Measurements from ENCODE around the gene SAP30L.

Gene SAP30L

GRCh38 chr5:154445422-154446194 is at the start of gene SAP30L:
Gene SAP30L (plus strand): TSS chr5:154445997. CDS start chr5:154446605, 608 bp downstream.
- Mint-ChIP-seq H3K27ac (peak within 1 kb of the TSS; percentile 97 to 98), H3K27me3 (no peaks in the 10 kb centered on the region), H3K4me1 (peaks cover 56% of the 10 kb centered on the region), H3K4me3 (peak within 1 kb of the TSS; percentile 93 to 99), H3K9me3 (no peaks in the 10 kb centered on the region)
- peak; percentile 94 for ATAC-seq
- DNase-seq, result peak; percentile 95 to 96

GRCh38 chr5:154396128-154396527 is 49.7 kb upstream of the SAP30L start:
- H3K27ac Mint-ChIP-seq, result peak overlapping the region in 1 of 2 donors; percentile 27
- ATAC-seq (no peak), DNase-seq (no peak)
- H3K4me3 Mint-ChIP-seq, result no peak overlapping the region
- H3K9me3 Mint-ChIP-seq, result no peaks in the 10 kb centered on the region
- no peaks in the 10 kb centered on the region for H3K4me1 Mint-ChIP-seq
- H3K27me3 Mint-ChIP-seq, result no peaks in the 10 kb centered on the region

- Mint-ChIP-seq H3K27ac (peak overlapping the region in 1 of 2 donors; percentile 77), H3K9me3 (no peaks in the 10 kb centered on the region), H3K4me3 (no peak overlapping the region), H3K27me3 (no peaks in the 10 kb centered on the region), H3K4me1 (no peaks in the 10 kb centered on the region)
- no peak for DNase-seq
- no peak for ATAC-seq
These were observed 48.0 kb upstream of the SAP30L start for GRCh38 chr5:154397652-154398406.

GRCh38 chr5:154400678-154401077 is 45.1 kb upstream of the SAP30L start:
- Mint-ChIP-seq H3K9me3 (no peaks in the 10 kb centered on the region), H3K4me1 (peaks cover 15% of the 10 kb centered on the region), H3K27me3 (no peaks in the 10 kb centered on the region), H3K4me3 (no peak overlapping the region), H3K27ac (peak overlapping the region; percentile 24 to 30)
- DNase-seq (no peak), ATAC-seq (no peak)

GRCh38 chr5:154401355-154401754 is 44.4 kb upstream of the SAP30L start:
- Mint-ChIP-seq H3K4me1 (peaks cover 15% of the 10 kb centered on the region), H3K27me3 (no peaks in the 10 kb centered on the region), H3K27ac (no peak overlapping the region), H3K4me3 (no peak overlapping the region), H3K9me3 (no peaks in the 10 kb centered on the region)
- no peak for DNase-seq
- no peak for ATAC-seq

GRCh38 chr5:154401931-154402330 is 43.9 kb upstream of the SAP30L start:
- no peaks in the 10 kb centered on the region for H3K27me3 Mint-ChIP-seq
- peaks cover 15% of the 10 kb centered on the region for H3K4me1 Mint-ChIP-seq
- DNase-seq, result no peak
- ATAC-seq, result peak; percentile 11
- peak overlapping the region in 1 of 2 donors; percentile 4 for H3K27ac Mint-ChIP-seq
- H3K9me3 Mint-ChIP-seq, result no peaks in the 10 kb centered on the region
- H3K4me3 Mint-ChIP-seq, result no peak overlapping the region

- Mint-ChIP-seq H3K27ac (no peak overlapping the region), H3K4me3 (no peak overlapping the region), H3K27me3 (no peaks in the 10 kb centered on the region), H3K4me1 (peaks cover 15% of the 10 kb centered on the region), H3K9me3 (no peaks in the 10 kb centered on the region)
- no peak for DNase-seq
- ATAC-seq, result no peak
These were observed 43.2 kb upstream of the SAP30L start for GRCh38 chr5:154402611-154403010.

GRCh38 chr5:154403234-154403633 is 42.6 kb upstream of the SAP30L start:
- ATAC-seq (no peak), DNase-seq (no peak)
- Mint-ChIP-seq H3K9me3 (no peaks in the 10 kb centered on the region), H3K27me3 (no peaks in the 10 kb centered on the region), H3K4me3 (no peak overlapping the region), H3K27ac (no peak overlapping the region), H3K4me1 (peaks cover 15% of the 10 kb centered on the region)

GRCh38 chr5:154403776-154404387 is 41.9 kb upstream of the SAP30L start:
- ATAC-seq (no peak), DNase-seq (no peak)
- Mint-ChIP-seq H3K4me3 (no peak overlapping the region), H3K9me3 (no peaks in the 10 kb centered on the region), H3K27ac (no peak overlapping the region), H3K27me3 (no peaks in the 10 kb centered on the region), H3K4me1 (peaks cover 15% of the 10 kb centered on the region)

- H3K9me3 Mint-ChIP-seq, result no peaks in the 10 kb centered on the region
- peak overlapping the region in 1 of 2 donors; percentile 91 for H3K27ac Mint-ChIP-seq
- ATAC-seq, result peak; percentile 92
- peak; percentile 75 to 77 for DNase-seq
- H3K27me3 Mint-ChIP-seq, result no peaks in the 10 kb centered on the region
- peaks cover 15% of the 10 kb centered on the region for H3K4me1 Mint-ChIP-seq
- peak overlapping the region; percentile 75 to 84 for H3K4me3 Mint-ChIP-seq
These were observed 40.6 kb upstream of the SAP30L start for GRCh38 chr5:154405078-154405792.

GRCh38 chr5:154406231-154406630 is 39.6 kb upstream of the SAP30L start:
- Mint-ChIP-seq H3K27me3 (no peaks in the 10 kb centered on the region), H3K4me1 (peaks cover 15% of the 10 kb centered on the region), H3K4me3 (no peak overlapping the region), H3K27ac (no peak overlapping the region), H3K9me3 (no peaks in the 10 kb centered on the region)
- no peak for ATAC-seq
- no peak for DNase-seq

- no peak for ATAC-seq
- no peak for DNase-seq
- H3K27me3 Mint-ChIP-seq, result no peaks in the 10 kb centered on the region
- peaks cover 15% of the 10 kb centered on the region for H3K4me1 Mint-ChIP-seq
- no peaks in the 10 kb centered on the region for H3K9me3 Mint-ChIP-seq
- no peak overlapping the region for H3K4me3 Mint-ChIP-seq
- peak overlapping the region in 1 of 2 donors; percentile 75 for H3K27ac Mint-ChIP-seq
These were observed 39.0 kb upstream of the SAP30L start for GRCh38 chr5:154406826-154407225.

- Mint-ChIP-seq H3K4me1 (peaks cover 15% of the 10 kb centered on the region), H3K27me3 (no peaks in the 10 kb centered on the region), H3K9me3 (no peaks in the 10 kb centered on the region), H3K27ac (peak overlapping the region in 1 of 2 donors; percentile 5), H3K4me3 (no peak overlapping the region)
- DNase-seq (no peak), ATAC-seq (no peak)
These were observed 37.0 kb upstream of the SAP30L start for GRCh38 chr5:154408811-154409210.

- H3K4me1 Mint-ChIP-seq, result peaks cover 13% of the 10 kb centered on the region
- H3K27me3 Mint-ChIP-seq, result no peaks in the 10 kb centered on the region
- no peak overlapping the region for H3K4me3 Mint-ChIP-seq
- ATAC-seq, result no peak
- peak overlapping the region in 1 of 2 donors; percentile 5 for H3K27ac Mint-ChIP-seq
- DNase-seq, result no peak
- H3K9me3 Mint-ChIP-seq, result no peaks in the 10 kb centered on the region
These were observed 36.5 kb upstream of the SAP30L start for GRCh38 chr5:154409230-154409840.

GRCh38 chr5:154410008-154410407 is 35.8 kb upstream of the SAP30L start:
- no peak for DNase-seq
- no peaks in the 10 kb centered on the region for H3K9me3 Mint-ChIP-seq
- H3K27ac Mint-ChIP-seq, result peak overlapping the region in 1 of 2 donors; percentile 54

More at GRCh38 chr5:154410008-154410407, 35.8 kb upstream of the SAP30L start:
- H3K27me3 Mint-ChIP-seq, result no peaks in the 10 kb centered on the region
- no peak overlapping the region for H3K4me3 Mint-ChIP-seq
- peaks cover 6% of the 10 kb centered on the region for H3K4me1 Mint-ChIP-seq
- ATAC-seq, result no peak

All from stimulated activated naive CD8-positive, alpha-beta T cell treated with anti-CD3 and anti-CD28 coated beads, Interleukin-15, amount 100 ng/mL, for 72 hours (primary cell).